C4-2B (cell line): ENCODE measurements around the gene NT5DC3.

ENCODE experiments used
- CTCF ChIP-seq: fragments of 450-650 bp; conservative IDR thresholded peaks from 2 replicates; pipeline ENCODE4 v1.5.1; 2017; ENCODE audit warnings: mild to moderate bottlenecking
- ZFX ChIP-seq: fragments of 450-650 bp; IDR thresholded peaks from 2 replicates; pipeline ENCODE4 v1.6.1; 2017

DNA sequence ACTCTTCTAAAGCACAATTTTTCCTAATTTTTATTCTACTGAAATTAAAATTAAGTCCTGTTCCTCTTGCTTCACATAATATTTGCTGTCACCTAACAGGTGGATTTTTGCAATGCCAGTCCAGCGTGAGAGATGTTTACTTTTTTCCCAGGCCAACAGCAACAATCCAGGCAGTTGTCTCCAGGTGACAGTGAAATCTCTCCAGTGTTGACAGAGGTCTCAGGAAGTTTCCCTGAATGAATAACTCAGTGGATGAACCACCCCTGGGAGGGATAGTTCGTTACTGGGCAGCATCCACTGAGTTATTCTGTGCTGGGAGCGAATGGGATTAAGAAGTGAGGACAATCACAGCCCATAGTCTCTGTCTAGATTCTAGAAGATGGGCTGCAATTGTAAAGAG, 7.1 kb upstream of the NT5DC3 start:
- TF ChIP-seq CTCF (no peak), ZFX (no peak)
